COLO829 (cell line): ENCODE results near the gene TWF2.

Experiments
- DNase-seq: peaks from one replicate; pipeline ENCODE4 v3.0.0; 2012; ENCODE audit warnings: low spot score

The TWF2 gene

DNA sequence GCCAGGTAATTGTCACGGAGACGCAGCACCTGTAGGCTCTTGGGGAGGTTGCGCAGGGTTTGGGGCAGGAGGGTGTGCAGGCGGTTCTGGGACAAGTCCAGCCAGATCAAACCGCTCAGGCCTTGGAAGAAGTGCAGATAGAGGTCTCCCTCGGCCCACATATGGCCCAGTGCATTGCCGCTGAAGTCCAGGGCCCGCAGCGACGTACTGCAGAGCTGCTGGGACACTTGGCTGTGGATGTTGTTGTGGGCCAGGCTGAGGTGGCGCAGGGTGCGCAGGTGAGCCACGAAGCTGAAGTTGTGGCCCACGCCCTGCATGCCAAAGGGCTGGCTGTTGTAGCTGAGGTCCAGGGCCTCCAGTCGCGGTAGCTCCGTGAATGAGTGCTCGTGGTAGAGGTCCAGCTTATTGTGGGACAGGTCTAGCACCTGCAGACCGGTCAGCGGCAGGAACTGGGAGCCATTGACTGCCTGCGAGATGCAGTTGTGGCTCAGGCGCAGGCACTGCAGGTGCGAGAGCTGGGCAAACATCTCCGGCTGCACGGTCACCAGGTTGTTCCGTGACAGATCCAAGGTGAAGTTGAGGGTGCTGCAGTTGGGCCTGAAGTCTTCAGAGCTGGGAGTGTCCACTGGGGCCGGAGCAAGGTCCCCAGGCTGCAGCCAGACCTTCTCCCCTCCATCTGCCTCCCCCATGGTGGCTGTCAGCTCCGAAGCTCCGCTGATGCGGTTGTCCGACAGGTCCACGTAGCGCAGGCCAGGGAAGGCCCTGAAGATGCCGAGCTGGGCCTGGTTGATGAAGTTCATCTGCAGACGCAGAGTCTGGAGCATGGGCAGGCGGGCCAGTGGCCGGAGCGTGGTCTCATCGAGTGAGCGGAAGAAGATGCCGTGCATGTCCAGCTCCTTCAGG lies 16.4 kb downstream of the TWF2 start:
- DNase-seq, result no peak

GRCh38 chr3:52221563-52222318 lies 17.2 kb downstream of the TWF2 start:
- DNase-seq, result no peak

- no peak for DNase-seq
Measured at GRCh38 chr3:52221141-52221562, 17.8 kb downstream of the TWF2 start.

GRCh38 chr3:52220380-52221026 lies 18.5 kb downstream of the TWF2 start:
- DNase-seq, result peak; percentile 86

- DNase-seq, result no peak
Measured at GRCh38 chr3:52218937-52219650, 19.9 kb downstream of the TWF2 start.

- DNase-seq, result no peak
Measured at GRCh38 chr3:52218454-52218853, 20.5 kb downstream of the TWF2 start.

- DNase-seq, result no peak
Measured at GRCh38 chr3:52218026-52218425, 20.9 kb downstream of the TWF2 start.

GRCh38 chr3:52217409-52217805 lies 21.6 kb downstream of the TWF2 start:
- DNase-seq, result no peak

DNA sequence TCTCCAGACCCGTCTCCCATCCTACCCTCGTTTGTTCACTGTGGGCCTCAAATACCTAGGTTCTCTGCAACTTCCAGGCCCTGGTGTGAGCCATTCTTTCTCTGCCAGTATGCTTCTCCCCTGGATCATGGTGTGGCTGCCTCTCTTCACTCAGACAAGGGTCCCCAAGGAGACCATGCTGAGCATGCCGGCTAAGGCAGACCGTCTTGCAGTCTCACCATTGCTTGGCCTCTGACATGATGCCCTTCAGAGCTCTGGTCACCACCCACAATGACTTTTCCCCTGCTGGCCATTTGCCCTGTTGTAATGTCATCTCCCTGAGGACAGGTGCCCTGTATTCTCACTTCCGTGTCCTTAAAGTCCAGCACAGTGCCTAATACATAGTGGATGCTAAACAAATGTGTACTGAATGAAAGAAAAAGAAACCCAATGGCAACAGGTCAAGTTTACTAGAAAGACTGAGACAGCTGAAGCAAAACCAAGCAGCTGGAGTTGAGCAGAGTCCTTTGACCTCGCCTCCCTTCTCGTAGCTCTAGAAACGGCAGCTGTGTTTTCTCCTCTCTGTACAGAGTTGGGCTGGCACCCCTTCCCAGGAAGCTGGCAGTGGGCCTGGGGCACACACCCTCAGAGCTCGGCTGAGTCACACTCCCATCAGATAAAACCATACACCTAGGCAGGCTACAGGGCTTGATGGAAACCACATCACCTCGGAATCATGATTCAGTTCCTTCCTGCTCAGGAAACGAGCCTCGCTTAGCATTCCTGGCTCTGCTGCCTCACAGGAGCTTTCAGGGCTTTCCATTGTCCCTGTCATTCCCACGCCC lies 22.2 kb downstream of the TWF2 start:
- DNase-seq, result no peak

DNA sequence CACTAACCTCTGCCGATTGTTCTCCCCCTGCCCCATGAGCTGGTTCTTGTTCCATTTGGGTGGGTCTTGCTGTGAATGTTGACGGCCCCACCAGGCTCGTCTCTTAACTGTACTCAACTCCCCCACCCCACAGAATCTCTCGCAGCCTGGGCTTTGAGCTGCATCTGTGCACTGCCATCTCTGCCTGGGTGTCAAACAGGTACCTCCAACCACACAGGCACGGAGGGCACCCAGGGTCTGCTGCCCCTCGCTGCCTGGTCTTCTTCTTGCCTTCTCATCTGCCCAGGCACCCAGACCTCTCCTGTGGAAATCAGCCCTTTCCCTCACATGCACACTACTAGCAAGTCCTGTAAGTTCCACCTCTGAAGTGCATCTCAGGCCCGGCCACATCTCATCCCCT lies 23.6 kb downstream of the TWF2 start:
- no peak for DNase-seq

DNA sequence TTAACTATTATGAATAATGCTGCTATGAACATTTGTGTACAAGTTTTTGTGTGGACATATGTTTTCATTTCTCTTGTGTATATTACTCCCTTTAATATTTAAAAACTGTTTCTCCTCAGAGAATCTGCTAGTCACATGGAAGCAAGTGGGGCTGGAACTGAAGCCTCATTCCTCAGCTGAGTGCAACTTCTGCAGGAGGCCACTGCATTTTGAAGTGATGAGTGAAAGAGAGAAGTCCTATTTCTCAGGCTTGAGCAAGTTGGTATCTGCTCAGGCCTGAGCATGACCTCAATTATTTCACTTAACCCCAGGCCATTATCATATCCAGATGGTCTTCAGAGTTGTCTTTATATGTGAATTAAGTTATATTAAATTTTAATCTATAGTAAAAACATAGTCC lies 25.1 kb downstream of the TWF2 start:
- no peak for DNase-seq

DNA sequence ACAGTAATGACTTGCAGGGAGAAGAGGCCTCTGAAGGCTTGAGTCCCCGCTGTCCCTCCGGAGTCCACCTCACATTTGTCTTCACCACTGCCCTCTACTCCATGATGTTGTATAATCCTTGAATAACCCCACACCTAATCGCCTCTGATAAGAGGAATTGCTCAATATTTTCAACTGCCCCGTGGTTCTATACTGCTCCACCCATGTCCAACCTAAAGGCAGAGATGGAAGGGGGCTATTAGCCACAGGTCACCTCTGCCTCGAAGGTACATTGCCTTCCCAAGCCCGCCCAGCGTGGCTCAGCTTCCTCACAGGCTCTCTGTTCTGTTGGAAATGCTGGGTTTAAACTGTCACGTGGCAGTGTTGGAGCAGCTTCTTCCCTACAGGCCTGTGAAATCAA lies 26.0 kb downstream of the TWF2 start:
- DNase-seq, result no peak

DNA sequence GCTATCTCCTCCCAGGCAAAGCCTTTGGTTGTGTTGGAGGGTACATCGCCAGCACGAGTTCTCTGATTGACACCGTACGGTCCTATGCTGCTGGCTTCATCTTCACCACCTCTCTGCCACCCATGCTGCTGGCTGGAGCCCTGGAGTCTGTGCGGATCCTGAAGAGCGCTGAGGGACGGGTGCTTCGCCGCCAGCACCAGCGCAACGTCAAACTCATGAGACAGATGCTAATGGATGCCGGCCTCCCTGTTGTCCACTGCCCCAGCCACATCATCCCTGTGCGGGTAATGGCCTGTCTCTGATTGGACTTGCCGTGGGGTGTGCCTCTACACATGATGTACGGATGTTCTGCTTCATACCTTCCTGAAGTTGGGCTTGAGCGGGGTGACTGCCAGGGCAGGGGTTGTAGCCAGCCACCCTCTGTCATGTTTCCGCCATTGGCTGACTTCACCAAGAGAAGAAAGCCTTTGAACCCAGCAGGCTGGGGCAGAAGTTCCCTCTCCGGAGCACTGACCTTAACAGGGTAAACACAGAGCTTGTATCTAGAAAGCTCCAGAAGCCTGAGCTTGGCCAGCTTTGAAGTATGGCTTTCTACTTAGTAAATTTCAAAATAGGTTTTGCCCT lies 27.6 kb downstream of the TWF2 start:
- no peak for DNase-seq

DNA sequence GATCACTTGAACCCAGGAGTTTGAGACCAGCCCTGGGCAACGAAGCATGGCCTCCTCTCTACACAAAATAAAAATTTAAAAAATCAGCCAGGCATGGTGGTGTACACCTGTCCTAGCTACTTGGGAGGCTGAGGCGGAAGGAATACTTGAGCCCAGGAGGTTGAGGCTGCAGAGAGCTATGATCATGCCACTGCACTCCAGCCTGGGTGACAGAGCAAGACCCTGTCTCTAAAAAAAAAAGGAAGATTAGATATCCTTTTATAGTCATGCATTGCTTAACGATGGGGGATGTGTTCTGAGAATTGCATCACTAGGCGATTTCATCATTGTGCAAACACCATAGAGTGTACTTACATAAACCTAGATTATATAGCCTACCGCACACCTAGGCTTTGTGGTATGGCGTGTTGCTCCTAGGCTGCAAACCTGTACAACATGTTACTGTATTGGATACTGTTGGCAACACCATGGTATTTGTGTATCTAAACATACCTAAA lies 28.4 kb downstream of the TWF2 start:
- no peak for DNase-seq

- no peak for DNase-seq
Measured at GRCh38 chr3:52210037-52210436, 28.9 kb downstream of the TWF2 start.

DNA sequence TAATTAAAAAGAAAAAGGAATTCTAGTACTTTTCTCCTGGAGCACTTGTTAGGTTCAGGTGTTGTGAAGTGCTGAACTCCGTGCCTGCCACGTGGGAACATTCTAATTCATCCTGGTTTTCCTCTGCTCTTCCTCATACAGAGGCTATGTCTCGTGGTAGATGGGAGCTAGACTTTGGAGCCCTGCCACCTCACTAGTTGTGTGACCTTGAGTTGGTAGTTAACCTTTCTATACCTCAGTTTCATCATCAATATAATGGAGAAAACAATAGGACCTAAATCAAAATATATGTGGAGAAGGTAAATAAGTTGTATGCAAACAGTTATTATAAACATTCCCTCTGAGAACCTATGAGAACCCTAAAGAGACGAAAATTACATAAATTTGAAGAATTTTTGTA lies 30.4 kb downstream of the TWF2 start:
- DNase-seq, result no peak

DNA sequence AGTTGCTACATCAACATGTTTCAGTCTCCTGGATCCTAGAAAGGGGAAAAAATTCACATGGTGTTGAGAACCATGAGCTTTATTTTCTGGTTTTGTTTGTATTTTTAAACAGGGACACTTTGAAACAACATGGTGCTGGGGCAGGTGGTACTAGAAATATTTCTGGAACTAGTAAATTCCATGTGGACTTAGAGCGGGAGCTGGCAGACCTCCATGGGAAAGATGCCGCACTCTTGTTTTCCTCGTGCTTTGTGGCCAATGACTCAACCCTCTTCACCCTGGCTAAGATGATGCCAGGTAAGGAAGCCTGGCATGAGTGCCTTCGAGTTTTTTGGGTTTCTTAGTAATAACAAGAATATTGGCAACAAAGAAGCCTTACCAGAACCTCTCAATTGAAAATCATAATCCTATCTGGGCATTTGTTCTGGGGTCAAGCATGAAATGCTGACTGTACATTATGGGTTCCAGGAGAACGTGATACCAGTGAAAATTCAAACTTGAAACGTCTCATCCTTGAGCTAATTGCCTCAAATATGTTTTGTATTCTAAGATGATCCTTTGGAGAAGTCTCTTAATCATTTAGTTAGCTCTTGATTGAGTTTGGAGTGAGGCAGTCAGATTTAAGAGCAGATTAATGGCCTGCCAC lies 33.1 kb downstream of the TWF2 start:
- DNase-seq, result no peak

GRCh38 chr3:52204337-52205073 lies 34.5 kb downstream of the TWF2 start:
- DNase-seq, result no peak

DNA sequence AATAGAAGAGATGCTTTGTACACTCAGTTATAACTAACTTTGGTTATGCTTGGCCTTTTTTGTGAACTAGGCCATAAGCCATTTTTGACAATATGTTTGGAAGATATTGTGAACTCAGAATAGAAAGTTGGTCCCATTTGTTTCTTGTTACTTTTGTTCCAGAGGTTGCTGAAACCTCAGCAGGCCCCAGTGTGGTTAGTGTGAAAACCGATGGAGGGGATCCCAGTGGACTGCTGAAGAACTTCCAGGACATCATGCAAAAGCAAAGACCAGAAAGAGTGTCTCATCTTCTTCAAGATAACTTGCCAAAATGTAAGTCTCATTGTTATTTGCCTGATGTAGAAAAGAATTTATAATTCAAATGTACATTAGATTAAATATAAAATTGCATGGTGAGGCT lies 35.3 kb downstream of the TWF2 start:
- no peak for DNase-seq
